Measurements from ENCODE around the gene TNFRSF12A.

DNA sequence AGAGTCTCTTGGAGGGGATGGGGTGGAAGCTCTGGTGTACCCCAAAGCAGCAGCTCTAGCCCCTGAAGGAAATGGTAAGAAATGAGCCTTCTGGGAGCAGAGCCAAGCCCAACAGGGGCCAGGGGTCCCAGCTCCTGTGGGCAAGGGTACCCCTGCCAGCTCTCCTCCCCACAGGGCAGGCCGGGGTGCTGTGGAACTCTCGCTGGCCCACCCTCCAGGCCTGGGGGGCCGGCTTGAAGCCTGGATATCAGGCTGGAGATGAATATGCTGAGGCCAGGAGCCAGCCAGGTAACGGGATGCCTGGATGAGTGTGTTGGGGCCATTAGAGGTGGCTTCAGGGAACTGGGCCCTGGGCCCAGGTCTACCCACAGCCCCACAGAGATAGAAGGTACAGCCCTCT, 19.6 kb upstream of the TNFRSF12A start:
- TF ChIP-seq POLR2A (IDR thresholded peaks at IDR 0.05): no peak
- TF ChIP-seq, protein P1, sequence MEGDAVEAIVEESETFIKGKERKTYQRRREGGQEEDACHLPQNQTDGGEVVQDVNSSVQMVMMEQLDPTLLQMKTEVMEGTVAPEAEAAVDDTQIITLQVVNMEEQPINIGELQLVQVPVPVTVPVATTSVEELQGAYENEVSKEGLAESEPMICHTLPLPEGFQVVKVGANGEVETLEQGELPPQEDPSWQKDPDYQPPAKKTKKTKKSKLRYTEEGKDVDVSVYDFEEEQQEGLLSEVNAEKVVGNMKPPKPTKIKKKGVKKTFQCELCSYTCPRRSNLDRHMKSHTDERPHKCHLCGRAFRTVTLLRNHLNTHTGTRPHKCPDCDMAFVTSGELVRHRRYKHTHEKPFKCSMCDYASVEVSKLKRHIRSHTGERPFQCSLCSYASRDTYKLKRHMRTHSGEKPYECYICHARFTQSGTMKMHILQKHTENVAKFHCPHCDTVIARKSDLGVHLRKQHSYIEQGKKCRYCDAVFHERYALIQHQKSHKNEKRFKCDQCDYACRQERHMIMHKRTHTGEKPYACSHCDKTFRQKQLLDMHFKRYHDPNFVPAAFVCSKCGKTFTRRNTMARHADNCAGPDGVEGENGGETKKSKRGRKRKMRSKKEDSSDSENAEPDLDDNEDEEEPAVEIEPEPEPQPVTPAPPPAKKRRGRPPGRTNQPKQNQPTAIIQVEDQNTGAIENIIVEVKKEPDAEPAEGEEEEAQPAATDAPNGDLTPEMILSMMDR (IDR thresholded peaks at IDR 0.05): no peak
